NCI-H2227 treated with DMSO at 0.1 percent for 48 hours (cell line): Measurements from ENCODE around the gene TLX2.

Source experiments
- DNase-seq: peaks from one replicate; lab custom pipeline; 2025; lab: John Stamatoyannopoulos, UW

TLX2 gene

DNA sequence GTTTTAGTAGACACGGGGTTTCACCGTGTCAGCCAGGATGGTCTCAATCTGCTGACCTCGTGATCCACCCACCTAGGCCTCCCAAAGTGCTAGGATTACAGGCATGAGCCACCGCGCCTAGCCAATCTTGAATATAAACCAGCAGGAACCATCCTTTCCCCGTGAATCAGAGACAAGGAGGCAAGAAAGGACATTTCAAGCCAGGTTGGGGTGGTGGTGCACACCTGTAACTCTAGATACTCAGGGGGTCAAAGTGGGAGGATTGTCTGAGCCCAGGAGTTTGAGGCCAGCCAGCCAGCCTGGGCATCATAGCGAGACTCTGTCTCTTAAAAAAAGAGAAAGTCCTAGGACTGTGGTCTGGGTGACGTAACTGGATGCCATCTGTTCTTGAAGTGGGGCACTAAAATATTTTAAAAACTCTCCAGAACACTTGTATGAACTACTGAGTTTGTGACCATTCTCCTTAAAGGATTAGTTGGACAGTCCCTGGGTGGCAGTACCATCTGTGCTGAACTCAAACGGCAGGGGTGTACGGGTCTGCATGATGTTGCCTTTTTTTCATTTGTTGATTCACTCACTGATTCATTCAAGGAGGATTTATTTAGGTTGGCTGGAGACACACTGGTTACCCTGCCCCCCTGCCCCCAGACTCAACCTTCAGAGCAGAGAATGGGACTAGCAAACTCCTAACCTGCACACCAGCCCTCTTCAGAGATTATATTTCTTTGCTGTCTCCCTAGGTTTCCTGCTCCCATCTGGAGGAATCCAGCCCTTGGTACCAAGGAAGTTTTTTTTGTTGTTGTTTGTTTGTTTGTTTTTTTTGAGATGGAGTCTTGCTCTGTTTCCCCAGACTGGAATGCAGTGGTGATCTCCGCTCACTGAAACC is 2.9 kb upstream of the TLX2 start:
- DNase-seq, result no peak

- no peak for DNase-seq
Measured at GRCh38 chr2:74512744-74513604, 1.3 kb upstream of the TLX2 start.

DNA sequence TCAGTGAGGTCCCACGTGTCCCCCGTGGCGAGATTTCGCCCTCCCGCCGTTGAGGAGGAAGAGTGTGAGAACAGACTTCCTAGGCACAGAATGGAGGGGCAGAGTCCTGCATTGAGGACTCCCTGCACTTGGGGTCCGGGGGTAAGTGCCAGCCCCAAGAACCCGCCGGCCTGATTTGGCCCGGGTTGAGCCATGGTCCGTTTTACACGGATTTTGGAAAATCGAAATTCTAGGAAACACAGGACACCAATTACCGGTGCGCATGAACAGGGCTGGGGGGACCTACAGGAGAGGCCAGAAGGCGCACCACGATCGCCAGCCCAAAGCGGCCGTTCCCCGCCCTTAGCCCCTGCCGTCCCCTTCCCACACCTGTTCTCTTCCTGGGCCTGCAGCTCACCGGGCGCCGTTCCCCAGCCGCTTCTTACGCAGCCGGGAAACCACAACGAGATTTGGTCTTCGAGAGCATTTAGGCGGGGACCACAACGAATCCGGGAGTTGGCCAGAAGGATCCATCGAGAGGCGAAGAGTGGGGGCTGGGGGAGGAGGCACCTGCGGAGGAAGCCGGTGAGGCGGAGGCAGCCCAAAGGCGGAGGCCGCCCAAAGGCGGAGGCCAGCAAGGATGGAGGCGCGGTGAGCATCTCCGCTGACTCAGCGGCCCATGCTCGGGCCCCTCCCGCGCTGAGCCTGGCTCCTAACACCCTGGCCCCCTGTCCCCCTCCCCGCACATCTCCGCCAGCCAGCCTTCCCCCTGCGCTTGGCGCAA is 464 bp upstream of the TLX2 start:
- DNase-seq, result no peak

- DNase-seq, result no peak
Measured at GRCh38 chr2:74515271-74515980, 1.2 kb downstream of the TLX2 start.

- no peak for DNase-seq
Measured at GRCh38 chr2:74515981-74516633, 1.9 kb downstream of the TLX2 start.

GRCh38 chr2:74516650-74517049 is 2.4 kb downstream of the TLX2 start:
- DNase-seq, result no peak

DNA sequence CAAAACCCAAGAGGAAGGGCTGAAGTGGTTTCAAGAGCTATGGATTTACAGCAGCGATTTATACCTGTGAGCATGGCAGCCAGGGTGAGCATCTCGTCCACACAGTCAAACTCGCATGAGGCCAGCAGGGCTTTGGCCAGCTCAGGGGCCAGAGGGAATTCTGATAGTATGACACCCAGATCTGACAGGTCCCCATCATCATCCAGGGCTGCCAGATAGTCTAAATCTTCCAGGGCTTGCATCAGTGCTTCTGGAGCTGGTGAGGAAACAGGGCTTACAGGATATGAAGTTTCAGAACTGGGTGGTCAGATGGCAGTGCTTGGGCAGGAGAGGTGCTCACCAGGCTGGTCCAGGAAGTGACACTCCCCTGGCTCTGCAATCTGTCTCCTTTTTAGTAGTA is 8.3 kb downstream of the TLX2 start:
- DNase-seq, result no peak

DNA sequence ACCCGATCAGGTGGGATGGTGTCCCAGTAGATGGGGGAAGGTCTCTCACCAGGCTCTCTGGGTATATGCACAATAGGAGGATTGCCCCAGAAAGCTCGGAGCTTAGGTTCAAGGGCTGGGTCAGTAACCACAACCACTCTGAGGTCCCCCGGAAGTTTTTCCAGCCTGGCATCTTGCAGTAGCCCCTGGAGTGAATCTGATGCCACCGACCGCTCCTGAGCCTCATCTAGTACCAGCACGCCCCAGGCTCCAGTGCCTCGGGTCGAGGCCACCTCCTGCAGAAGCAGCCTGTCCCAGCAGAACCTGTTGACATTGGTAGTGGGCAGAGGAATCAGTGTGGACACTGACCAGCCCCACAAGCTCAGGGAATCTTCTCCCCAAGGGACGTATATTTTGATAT is 9.8 kb downstream of the TLX2 start:
- no peak for DNase-seq

GRCh38 chr2:74524955-74525716 is 10.9 kb downstream of the TLX2 start:
- no peak for DNase-seq

DNA sequence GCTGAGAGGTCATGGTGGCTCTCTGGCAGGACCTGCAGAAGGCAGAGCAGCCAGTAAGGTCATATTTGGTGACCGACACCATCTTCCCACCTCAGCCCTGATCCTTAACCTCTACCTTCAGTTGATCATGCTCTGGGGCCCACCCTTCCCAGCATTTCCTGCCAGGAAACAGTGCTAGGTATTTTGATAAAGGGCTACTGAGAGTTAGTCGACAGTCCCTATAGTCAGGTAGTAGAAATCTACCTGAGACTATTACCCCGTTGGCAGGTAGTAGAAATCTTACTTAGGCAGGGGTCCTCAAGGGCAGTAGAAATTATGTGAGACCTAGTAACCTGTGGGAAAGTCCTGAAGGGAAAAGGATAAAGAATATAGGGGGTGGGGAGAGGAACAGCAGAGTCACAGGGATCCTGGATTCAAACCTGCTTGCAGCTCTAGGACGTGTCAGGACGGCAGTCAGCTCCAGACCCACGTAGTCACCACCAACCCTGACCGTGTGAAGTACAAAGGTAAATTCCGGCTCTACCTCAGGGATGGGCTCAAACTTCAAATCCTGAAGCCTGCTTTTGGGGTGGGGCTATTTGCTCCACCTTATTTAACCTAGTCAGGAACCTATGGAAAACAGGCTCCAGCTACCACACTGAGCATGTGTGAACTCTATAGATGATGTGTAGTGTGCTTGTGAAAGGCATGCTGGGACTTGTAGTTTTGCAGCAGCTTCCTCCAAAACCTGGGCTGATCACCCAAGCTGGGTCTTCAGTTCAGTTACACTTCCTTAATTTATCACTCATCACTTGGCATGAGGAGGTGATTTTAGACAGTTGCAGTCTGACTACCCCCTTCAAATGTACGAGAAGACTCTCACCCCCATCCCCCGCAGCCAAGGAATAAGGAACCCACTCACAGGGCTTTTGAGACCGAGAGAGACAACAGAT is 11.7 kb downstream of the TLX2 start, which contains the start of gene DQX1:
TSS of gene DQX1 (minus strand) at position 515 of the 932 bp plus-strand sequence. CDS start at position 13, 502 bp downstream.
- peak; percentile 27 for DNase-seq

DNA sequence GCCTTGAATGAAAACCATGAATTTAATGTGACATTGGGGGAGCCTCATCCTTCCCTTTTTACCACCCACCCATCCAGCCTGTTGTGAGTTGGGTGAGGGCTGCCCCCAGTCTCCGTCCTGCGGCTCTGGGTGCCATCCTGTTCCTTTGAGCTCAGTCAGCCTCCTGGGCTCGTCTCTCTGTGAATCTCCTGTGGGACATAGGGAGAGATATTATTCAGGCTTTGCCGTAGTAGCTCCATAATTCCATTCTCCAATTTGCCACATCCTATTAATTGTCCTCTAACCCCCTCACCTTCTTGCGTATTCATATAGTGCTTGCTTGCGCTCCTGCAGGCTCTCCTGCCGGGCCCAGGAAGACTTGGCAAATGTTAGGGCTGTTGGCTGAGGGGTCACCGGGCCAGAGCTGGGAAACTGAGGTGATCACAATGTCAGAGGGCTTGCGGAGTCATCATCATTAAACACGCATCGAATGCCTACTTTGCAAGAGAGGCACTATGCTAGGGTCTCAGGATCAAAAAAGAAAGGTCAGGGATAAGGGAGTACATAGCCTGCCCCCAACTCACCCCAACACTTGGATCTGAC is 12.5 kb downstream of the TLX2 start:
- no peak for DNase-seq

- DNase-seq, result no peak
Measured at GRCh38 chr2:74527741-74528140, 13.5 kb downstream of the TLX2 start.

- DNase-seq, result no peak
Measured at GRCh38 chr2:74528600-74529356, 14.5 kb downstream of the TLX2 start.

GRCh38 chr2:74529357-74530238 is 15.3 kb downstream of the TLX2 start, which contains the start of the genes AUP1 and HTRA2:
Gene AUP1 (minus strand): TSS chr2:74529706. CDS start chr2:74529629, 77 bp downstream.
Gene HTRA2 (plus strand): TSS chr2:74529933. CDS start chr2:74530007, 74 bp downstream.
- peak; percentile 97 for DNase-seq

- DNase-seq, result peak; percentile 15
Measured at GRCh38 chr2:74530239-74531187, 16.3 kb downstream of the TLX2 start.
